LNCaP clone FGC (cell line): Measurements from ENCODE around the gene GALNT7.

Experiments used
- DNase-seq: peaks from one replicate; pipeline ENCODE4 v3.0.0-alpha.2; 2011; ENCODE audit warnings: low read depth
- H3K4me3 ChIP-seq: 2 replicates; pipeline ENCODE4 v1.5.1; 2011; ENCODE audit warnings: mild to moderate bottlenecking, low read depth, low read length, control low read depth
- CTCF ChIP-seq: IDR thresholded peaks from 2 replicates; pipeline ENCODE4 v1.5.1; 2012; ENCODE audit warnings: mild to moderate bottlenecking; ENCODE audit not compliant: control insufficient read depth, insufficient read depth; ENCODE audit errors: extremely low read depth

Gene GALNT7

GRCh38 chr4:173272314-173272713 is 103.7 kb downstream of the GALNT7 start:
- no peak for TF ChIP-seq CTCF
- no peak for DNase-seq
- no peak overlapping the region for H3K4me3 ChIP-seq

- no peak for TF ChIP-seq CTCF
- no peak overlapping the region for H3K4me3 ChIP-seq
- no peak for DNase-seq
These were observed 104.4 kb downstream of the GALNT7 start for GRCh38 chr4:173272996-173273395.

- H3K4me3 ChIP-seq: no peak overlapping the region
- TF ChIP-seq CTCF: no peak
- DNase-seq: no peak
These were observed 105.3 kb downstream of the GALNT7 start for GRCh38 chr4:173273941-173274340.

- no peak for TF ChIP-seq CTCF
- no peak overlapping the region for H3K4me3 ChIP-seq
- no peak for DNase-seq
These were observed 106.1 kb downstream of the GALNT7 start for GRCh38 chr4:173274744-173275143.

- DNase-seq: no peak
- no peak for TF ChIP-seq CTCF
- H3K4me3 ChIP-seq: no peak overlapping the region
These were observed 106.5 kb downstream of the GALNT7 start for GRCh38 chr4:173275150-173275549.

GRCh38 chr4:173277340-173277739 is 108.7 kb downstream of the GALNT7 start:
- DNase-seq: no peak
- TF ChIP-seq CTCF: no peak
- no peak overlapping the region for H3K4me3 ChIP-seq

GRCh38 chr4:173280998-173281397 is 112.4 kb downstream of the GALNT7 start:
- no peak for DNase-seq
- 0 out of 2 replicates have a peak, but pooled peaks have one; percentile 9 for TF ChIP-seq CTCF
- H3K4me3 ChIP-seq: no peak overlapping the region
